Neuronal stem cell (in vitro differentiated cells): ENCODE results near the gene TRIP12.

ENCODE experiments used
- DNase-seq: peaks from one replicate; pipeline ENCODE4 v3.0.0-alpha.2; 2013; ENCODE audit warnings: low spot score
- H2AFZ ChIP-seq: one replicate; pipeline ENCODE4 v1.6.1; 2013; ENCODE audit warnings: mild to moderate bottlenecking, low read length, inconsistent platforms
- H2AK5ac ChIP-seq: 2 replicates; pipeline ENCODE4 v1.6.1; 2013; ENCODE audit warnings: low read depth, mild to moderate bottlenecking, inconsistent platforms, low read length, moderate library complexity, mixed read lengths
- H2BK120ac ChIP-seq: 2 replicates; pipeline ENCODE4 v1.6.1; 2013; ENCODE audit warnings: low read depth, mild to moderate bottlenecking, inconsistent platforms, low read length, moderate library complexity, mixed read lengths
- H2BK12ac ChIP-seq: one replicate; pipeline ENCODE4 v1.6.1; 2013; ENCODE audit warnings: low read length, inconsistent platforms
- H2BK15ac ChIP-seq: 2 replicates; pipeline ENCODE4 v1.6.1; 2013; ENCODE audit warnings: mild to moderate bottlenecking, low read length, inconsistent platforms, mixed read lengths
- H2BK5ac ChIP-seq: one replicate; pipeline ENCODE4 v1.6.1; 2013; ENCODE audit warnings: inconsistent platforms, mild to moderate bottlenecking, low read length, moderate library complexity
- H3K14ac ChIP-seq: one replicate; pipeline ENCODE4 v1.6.1; 2013; ENCODE audit warnings: low read length, inconsistent platforms
- H3K18ac ChIP-seq: 2 replicates; pipeline ENCODE4 v1.6.1; 2013; ENCODE audit warnings: low read length, inconsistent platforms
- H3K23ac ChIP-seq: 2 replicates; pipeline ENCODE4 v1.6.1; 2013; ENCODE audit warnings: low read depth, mild to moderate bottlenecking, mixed read lengths, low read length, inconsistent platforms; ENCODE audit not compliant: poor library complexity
- H3K27ac ChIP-seq: replicated peaks from 3 replicates; pipeline ENCODE4 v1.5.1; 2013; ENCODE audit warnings: low read length, inconsistent platforms
- H3K27me3 ChIP-seq, 3 experiments: 2 replicates each; pipeline ENCODE4 v1.6.1; 2013; ENCODE audit warnings: low read length in 3 of 3, mild to moderate bottlenecking in 2 of 3, inconsistent platforms in 1 of 3, low read depth in 1 of 3, mixed read lengths in 1 of 3, moderate library complexity in 1 of 3; ENCODE audit not compliant: control insufficient read depth in 3 of 3, insufficient read depth in 3 of 3
- H3K36me3 ChIP-seq, 2 donors: replicated peaks in 1 of 2; 2 replicates each; pipeline ENCODE4 v1.6.1; 2013; ENCODE audit warnings: low read length in 2 of 2; ENCODE audit not compliant: control insufficient read depth in 2 of 2, insufficient read depth in 2 of 2
- H3K4ac ChIP-seq: 2 replicates; pipeline ENCODE4 v1.6.1; 2013; ENCODE audit warnings: inconsistent platforms, mild to moderate bottlenecking, low read length, moderate library complexity
- H3K4me1 ChIP-seq, 2 donors: 1 replicate in 1 of 2; 2 replicates in 1 of 2; pipeline ENCODE4 v1.6.1; 2013; ENCODE audit warnings: low read length in 2 of 2, low read depth in 1 of 2; ENCODE audit not compliant: control insufficient read depth in 2 of 2, insufficient read depth in 1 of 2
- H3K4me2 ChIP-seq: one replicate; pipeline ENCODE4 v1.6.1; 2013; ENCODE audit warnings: mild to moderate bottlenecking, low read length, inconsistent platforms; ENCODE audit not compliant: insufficient read depth, poor library complexity, severe bottlenecking
- H3K4me3 ChIP-seq, 2 donors: 2 replicates each; pipeline ENCODE4 v1.5.1; 2013; ENCODE audit warnings: low read length in 2 of 2, mild to moderate bottlenecking in 2 of 2, inconsistent platforms in 1 of 2, moderate library complexity in 1 of 2
- H3K79me1 ChIP-seq: one replicate; pipeline ENCODE4 v1.6.1; 2013; ENCODE audit warnings: low read depth, mild to moderate bottlenecking, inconsistent platforms, low read length, moderate library complexity
- H3K9ac ChIP-seq: one replicate; pipeline ENCODE4 v1.6.1; 2013; ENCODE audit warnings: mild to moderate bottlenecking, low read depth, low read length, inconsistent platforms; ENCODE audit not compliant: poor library complexity
- H3K9me3 ChIP-seq, 2 donors: replicated peaks in 1 of 2; 2 replicates each; pipeline versions ENCODE3 to v1.6.1; 2013; ENCODE audit warnings: low read length in 2 of 2, mild to moderate bottlenecking in 2 of 2, inconsistent platforms in 1 of 2, low read depth in 1 of 2, mixed read lengths in 1 of 2, moderate library complexity in 1 of 2; ENCODE audit not compliant: control insufficient read depth in 2 of 2, insufficient read depth in 1 of 2
- H4K8ac ChIP-seq: one replicate; pipeline ENCODE4 v1.6.1; 2013; ENCODE audit warnings: low read depth, mild to moderate bottlenecking, inconsistent platforms, low read length, moderate library complexity
- H4K91ac ChIP-seq: one replicate; pipeline ENCODE4 v1.6.1; 2013; ENCODE audit warnings: low read length, low read depth, mild to moderate bottlenecking, inconsistent platforms; ENCODE audit not compliant: poor library complexity
- whole genome bisulfite sequencing, 2 donors: extraction: QIAGEN DNeasy Blood & Tissue Kit; methylation state at CpG; one replicate each; pipeline ENCODE4 v1.1.7; 2013; ENCODE audit warnings: missing lambda C conversion rate in 2 of 2, mixed read lengths in 1 of 2; ENCODE audit not compliant: insufficient read length in 2 of 2, insufficient replicate concordance in 1 of 2; ENCODE audit errors: extremely low coverage in 2 of 2; 5-methylcytosine and 5-hydroxymethylcytosine counted together

TRIP12 gene

GRCh38 chr2:229774237-229774636, 147.6 kb downstream of the TRIP12 start:
- Histone ChIP-seq H3K9me3 (peaks cover 0 to 4% of the 10 kb centered on the region in 2 donors), H3K9ac (no peak overlapping the region), H4K8ac (no peak overlapping the region), H2BK15ac (no peak overlapping the region), H3K18ac (no peak overlapping the region), H2BK5ac (no peak overlapping the region), H3K27me3 (no peaks in the 10 kb centered on the region), H2AK5ac (no peak overlapping the region), H3K4me1 (no peaks in the 10 kb centered on the region), H3K4me3 (no peak overlapping the region), H2BK120ac (no peak overlapping the region), H3K14ac (no peak overlapping the region), H3K4me2 (no peak overlapping the region), H3K27ac (no peak overlapping the region), H3K4ac (no peak overlapping the region), H3K23ac (no peak overlapping the region), H3K79me1 (no peaks in the 10 kb centered on the region), H4K91ac (no peak overlapping the region), H2AFZ (no peak overlapping the region), H2BK12ac (no peak overlapping the region), H3K36me3 (peaks cover 22 to 100% of the 10 kb centered on the region in 2 donors)
- no CpG with 5 or more reads among the region's 1 CpG for WGBS, 2 donors
- no peak for DNase-seq

GRCh38 chr2:229768235-229768634, 153.6 kb downstream of the TRIP12 start:
- peak overlapping the region; percentile 58 for H3K27ac ChIP-seq
- H3K9me3 ChIP-seq: peaks cover 0 to 2% of the 10 kb centered on the region in 2 donors
- no peak for DNase-seq
- no peak overlapping the region for H2BK12ac ChIP-seq
- H3K4me3 ChIP-seq: no peak overlapping the region
- H2AFZ ChIP-seq: no peak overlapping the region
- no peak overlapping the region for H2BK5ac ChIP-seq
- no peak overlapping the region for H3K9ac ChIP-seq
- no peak overlapping the region for H4K91ac ChIP-seq
- no peak overlapping the region for H3K4ac ChIP-seq
- H3K14ac ChIP-seq: no peak overlapping the region
- no CpG with 5 or more reads among the region's 1 CpG for WGBS, 2 donors
- H2AK5ac ChIP-seq: no peak overlapping the region
- H4K8ac ChIP-seq: no peak overlapping the region
- H2BK15ac ChIP-seq: no peak overlapping the region
- H3K4me2 ChIP-seq: no peak overlapping the region
- H3K36me3 ChIP-seq: peaks cover 7 to 99% of the 10 kb centered on the region in 2 donors
- no peak overlapping the region for H2BK120ac ChIP-seq
- H3K4me1 ChIP-seq: peaks cover 5 to 12% of the 10 kb centered on the region in 2 donors
- no peak overlapping the region for H3K23ac ChIP-seq
- no peaks in the 10 kb centered on the region for H3K27me3 ChIP-seq
- no peak overlapping the region for H3K18ac ChIP-seq
- no peaks in the 10 kb centered on the region for H3K79me1 ChIP-seq

- H3K9me3 ChIP-seq: no peaks in the 10 kb centered on the region
- H3K27me3 ChIP-seq: no peaks in the 10 kb centered on the region
- no peak overlapping the region for H3K4me3 ChIP-seq
- no peak overlapping the region for H2BK5ac ChIP-seq
- H3K4me1 ChIP-seq: peaks cover 5 to 12% of the 10 kb centered on the region in 2 donors
- DNase-seq: no peak
- peaks cover 1 to 78% of the 10 kb centered on the region in 2 donors for H3K36me3 ChIP-seq
- no peak overlapping the region for H3K4me2 ChIP-seq
- H3K27ac ChIP-seq: peak overlapping the region; percentile 71
- no peak overlapping the region for H3K23ac ChIP-seq
- H2BK120ac ChIP-seq: no peak overlapping the region
- no peak overlapping the region for H2BK12ac ChIP-seq
- H3K14ac ChIP-seq: no peak overlapping the region
- no peak overlapping the region for H3K4ac ChIP-seq
- H2BK15ac ChIP-seq: no peak overlapping the region
- no peak overlapping the region for H2AFZ ChIP-seq
- no peak overlapping the region for H4K91ac ChIP-seq
- no peak overlapping the region for H3K18ac ChIP-seq
- no peak overlapping the region for H3K9ac ChIP-seq
- no peaks in the 10 kb centered on the region for H3K79me1 ChIP-seq
- no peak overlapping the region for H2AK5ac ChIP-seq
- H4K8ac ChIP-seq: no peak overlapping the region
These were observed 156.1 kb downstream of the TRIP12 start for GRCh38 chr2:229765721-229766120.

GRCh38 chr2:229761663-229762062, 160.1 kb downstream of the TRIP12 start:
- no peak overlapping the region for H4K8ac ChIP-seq
- H2BK12ac ChIP-seq: no peak overlapping the region
- no peak overlapping the region for H3K4ac ChIP-seq
- peaks cover 0 to 38% of the 10 kb centered on the region in 2 donors for H3K36me3 ChIP-seq
- no peak overlapping the region for H2BK15ac ChIP-seq
- H2AFZ ChIP-seq: no peak overlapping the region
- no peak overlapping the region for H3K4me3 ChIP-seq
- H4K91ac ChIP-seq: no peak overlapping the region
- H3K27me3 ChIP-seq: no peaks in the 10 kb centered on the region
- H2BK120ac ChIP-seq: no peak overlapping the region
- no peak overlapping the region for H2BK5ac ChIP-seq
- no peak overlapping the region for H3K4me2 ChIP-seq
- WGBS, 2 donors: no CpG with 5 or more reads among the region's 1 CpG
- no peak overlapping the region for H2AK5ac ChIP-seq
- H3K9ac ChIP-seq: no peak overlapping the region
- no peaks in the 10 kb centered on the region for H3K79me1 ChIP-seq
- no peak overlapping the region for H3K18ac ChIP-seq
- H3K27ac ChIP-seq: no peak overlapping the region
- H3K14ac ChIP-seq: no peak overlapping the region
- H3K9me3 ChIP-seq: no peaks in the 10 kb centered on the region
- peaks cover 5 to 8% of the 10 kb centered on the region in 2 donors for H3K4me1 ChIP-seq
- DNase-seq: no peak
- no peak overlapping the region for H3K23ac ChIP-seq
